ENCODE data around the gene ZNG1B.
"Not testable (repeated sequence)": the region's sequence is repeated elsewhere in the genome, so short reads cannot be mapped to it uniquely, and the experiment has no call there.

GRCh38 chr2:113498365-113498764 lies 60.9 kb downstream of the ZNG1B start, which contains the start of gene FOXD4L1:
- TF ChIP-seq CTCF (IDR thresholded peaks at IDR 0.05; ENCODE audit: low read depth, low read length, missing input control); ZBTB33 (IDR thresholded peaks at IDR 0.05); YY1 (IDR thresholded peaks at IDR 0.05); HNF4A (conservative IDR thresholded peaks at IDR 0.05): not testable (repeated sequence)

Measured in liver (tissue), 3 donors.